LHCN-M2 (cell line): ENCODE data around the gene CHCHD6. TPM values are rescaled to one million over a fixed set of nuclear protein-coding genes. Genes with fewer than 3 reads are reported as not detected.

ENCODE experiments used
- DNase-seq: peaks from one replicate; pipeline ENCODE4 v3.0.0-alpha.2; 2012; ENCODE audit warnings: low read depth
- total RNA-seq: library from RNA; depleted of rRNA; stranded (reverse); fragments of >200 nt; gene quantifications from 2 replicates; pipeline ENCODE4 v1.2.3, GENCODE V29; 2014

CHCHD6 gene
- total RNA-seq, 1 experiment from 2014 or later = 23.5 TPM

DNA sequence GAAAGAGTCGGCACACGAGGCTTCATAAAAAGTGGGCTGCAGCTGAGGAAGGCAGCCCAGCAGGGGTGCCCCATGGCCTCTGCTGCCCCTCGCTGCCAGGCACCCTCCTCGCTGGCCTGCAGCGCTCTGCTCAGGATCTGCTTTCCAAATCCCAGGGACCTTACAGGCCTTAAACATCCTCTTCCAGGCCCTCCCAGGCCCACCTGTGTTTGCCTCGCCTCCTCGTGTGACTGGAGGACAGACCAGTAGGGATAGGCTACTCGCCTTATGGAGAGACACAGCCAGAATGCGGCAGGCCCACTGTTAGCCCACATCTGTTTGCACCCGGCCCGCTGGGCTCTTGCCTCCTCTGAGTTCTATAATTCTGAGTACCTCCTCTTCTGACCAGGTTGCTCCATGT is 154.4 kb downstream of the CHCHD6 start:
- DNase-seq = no peak

DNA sequence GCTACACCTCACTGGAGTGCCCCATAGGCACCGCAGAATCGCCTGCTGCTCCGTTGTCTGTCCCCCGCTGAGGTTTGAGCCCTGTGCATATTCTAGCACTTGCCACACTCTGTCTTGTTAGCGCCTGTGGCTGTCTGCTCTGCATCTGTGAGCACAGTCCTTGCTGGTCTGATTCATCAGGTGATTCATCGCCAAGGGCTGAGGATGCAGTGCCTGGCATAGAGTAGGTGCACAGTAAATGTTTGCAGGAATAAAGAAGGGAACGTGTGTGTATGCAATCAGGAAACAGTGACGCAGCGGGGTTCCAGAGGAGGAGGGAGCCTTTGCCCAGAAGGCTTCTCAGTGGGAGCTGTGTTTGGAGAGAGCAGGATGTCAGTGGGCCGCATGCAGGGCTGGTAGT is 154.8 kb downstream of the CHCHD6 start:
- peak; percentile 74 for DNase-seq

DNA sequence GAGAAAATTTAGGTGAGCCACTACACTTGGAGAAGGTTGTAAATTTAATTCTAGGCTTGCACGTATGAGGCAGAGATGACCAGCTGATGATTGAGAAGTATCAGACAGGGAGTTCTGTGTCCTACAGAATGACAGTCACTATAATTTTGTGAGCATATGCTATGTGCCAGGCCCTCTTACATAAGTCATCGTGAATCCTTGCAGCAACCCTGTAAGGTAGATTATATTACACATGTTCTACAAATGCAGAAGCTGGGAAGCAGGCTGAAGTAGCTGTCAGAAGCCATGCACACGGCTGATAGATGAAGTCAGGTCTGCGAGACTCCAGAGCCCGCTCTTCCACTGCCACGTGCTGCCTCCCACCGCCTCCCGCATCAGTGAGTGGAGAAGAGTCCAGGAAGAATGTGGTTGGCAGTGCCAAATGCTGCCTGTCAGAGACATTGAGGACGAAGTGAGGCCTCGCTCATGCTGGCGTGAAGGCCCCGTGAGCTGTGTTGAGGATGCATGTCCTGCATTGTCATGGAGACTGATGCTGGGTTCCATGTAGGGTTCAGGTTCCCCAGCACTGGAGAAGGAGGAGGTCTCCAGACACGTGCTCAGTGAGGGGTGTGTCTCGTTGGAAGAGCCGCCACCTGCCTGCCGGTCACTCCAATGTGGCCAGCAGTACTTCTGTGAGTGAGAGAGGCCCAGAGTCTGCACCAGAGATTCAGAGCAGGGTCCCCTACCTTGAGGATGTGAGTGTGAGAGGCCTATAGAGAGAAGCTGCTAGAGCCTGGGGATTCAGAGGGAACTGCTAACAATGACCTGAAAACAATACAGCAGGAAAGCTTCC is 155.6 kb downstream of the CHCHD6 start:
- DNase-seq = no peak

DNA sequence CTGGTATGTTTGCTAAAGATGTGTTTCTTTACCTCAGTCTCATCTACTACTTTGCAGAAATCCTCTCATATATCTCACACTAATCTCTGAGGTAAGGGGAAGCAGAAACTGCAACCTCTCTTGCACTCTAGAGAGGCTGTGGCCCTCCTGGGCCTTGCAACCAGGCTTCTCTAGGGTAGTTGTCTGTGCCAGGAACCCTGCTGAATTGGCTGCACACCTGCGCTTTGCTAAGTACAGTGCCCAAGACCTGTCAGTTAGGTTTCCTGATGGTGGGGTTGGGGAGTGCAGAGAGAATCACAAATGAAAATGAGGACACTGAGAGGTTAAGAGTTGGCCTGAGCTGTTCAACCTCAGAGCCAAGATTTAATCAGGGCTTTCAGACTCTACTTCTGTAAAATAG is 161.7 kb downstream of the CHCHD6 start:
- no peak for DNase-seq

DNA sequence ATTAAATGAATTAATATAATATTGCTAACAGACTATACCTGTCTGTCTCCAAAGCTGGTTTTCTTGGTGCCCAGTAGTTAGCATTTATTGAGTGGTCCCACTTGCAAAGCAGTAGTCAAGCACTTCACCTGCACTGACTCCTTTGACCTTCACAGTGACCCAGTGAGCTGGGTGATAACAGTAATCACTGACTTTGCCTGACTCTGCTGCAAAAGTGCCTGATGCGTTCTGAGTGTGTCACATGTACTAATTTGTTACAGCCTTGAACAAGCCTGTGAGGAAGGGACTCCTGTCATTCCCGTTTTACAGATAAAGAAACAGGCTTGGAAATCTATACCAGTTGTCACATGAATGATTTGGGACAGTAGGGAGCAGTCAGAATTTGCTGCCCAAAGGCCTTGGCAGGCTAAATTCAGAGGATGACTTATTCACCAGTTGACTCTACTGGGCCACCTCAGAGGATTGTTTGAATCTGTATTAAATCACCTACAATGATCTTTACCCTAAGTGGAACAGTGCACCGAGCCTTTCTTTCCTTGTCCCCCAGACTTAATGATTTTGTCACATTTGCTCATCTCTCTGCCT is 162.2 kb downstream of the CHCHD6 start:
- no peak for DNase-seq

DNA sequence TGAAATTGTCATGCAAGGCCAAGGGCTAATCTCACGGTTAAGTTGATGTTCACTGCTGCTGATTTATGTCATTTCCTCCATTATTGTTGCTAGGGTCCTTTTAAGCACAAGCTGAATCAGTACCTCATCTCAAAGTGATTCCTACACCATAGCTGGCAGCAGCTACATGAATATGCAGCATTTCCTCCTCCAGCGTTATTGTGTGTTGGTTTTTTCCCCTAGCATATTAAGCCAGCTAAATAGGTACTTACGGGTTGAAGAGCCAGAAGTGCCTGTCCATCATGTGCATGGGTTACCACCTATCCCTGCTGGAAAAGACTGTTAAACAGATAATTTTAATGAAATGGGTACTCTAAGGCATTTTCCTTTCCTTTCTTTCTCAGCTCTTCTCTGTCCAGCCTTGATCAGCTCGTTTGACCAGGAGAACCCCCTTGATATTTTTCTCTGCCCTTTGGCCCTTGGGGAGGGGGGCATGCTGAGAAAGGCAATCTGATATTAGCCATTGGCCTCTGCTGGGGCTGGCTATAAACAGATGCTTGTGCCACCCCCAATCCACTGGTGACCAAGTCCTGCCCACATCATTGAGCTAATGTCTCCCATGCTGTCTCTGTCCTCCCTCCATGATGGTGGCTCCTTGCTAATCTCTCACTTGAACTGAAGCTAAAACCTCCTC is 163.3 kb downstream of the CHCHD6 start:
- no peak for DNase-seq

DNA sequence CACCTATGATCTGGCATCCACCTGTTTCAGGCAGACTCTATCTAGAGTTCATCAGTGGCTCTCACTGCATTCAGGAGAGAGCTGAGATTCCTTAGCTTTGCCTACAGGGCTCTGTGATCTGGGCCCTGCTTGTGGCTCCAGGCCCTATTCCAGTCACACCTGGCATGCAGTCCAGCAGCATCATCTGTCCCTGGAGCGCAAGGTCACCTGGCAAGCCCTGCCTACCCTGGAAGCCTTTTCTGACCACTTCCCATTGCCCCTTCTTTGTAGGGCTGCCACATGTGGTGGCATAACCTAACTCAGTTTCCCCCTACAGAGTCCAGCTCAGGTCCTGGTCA is 163.8 kb downstream of the CHCHD6 start:
- no peak for DNase-seq

DNA sequence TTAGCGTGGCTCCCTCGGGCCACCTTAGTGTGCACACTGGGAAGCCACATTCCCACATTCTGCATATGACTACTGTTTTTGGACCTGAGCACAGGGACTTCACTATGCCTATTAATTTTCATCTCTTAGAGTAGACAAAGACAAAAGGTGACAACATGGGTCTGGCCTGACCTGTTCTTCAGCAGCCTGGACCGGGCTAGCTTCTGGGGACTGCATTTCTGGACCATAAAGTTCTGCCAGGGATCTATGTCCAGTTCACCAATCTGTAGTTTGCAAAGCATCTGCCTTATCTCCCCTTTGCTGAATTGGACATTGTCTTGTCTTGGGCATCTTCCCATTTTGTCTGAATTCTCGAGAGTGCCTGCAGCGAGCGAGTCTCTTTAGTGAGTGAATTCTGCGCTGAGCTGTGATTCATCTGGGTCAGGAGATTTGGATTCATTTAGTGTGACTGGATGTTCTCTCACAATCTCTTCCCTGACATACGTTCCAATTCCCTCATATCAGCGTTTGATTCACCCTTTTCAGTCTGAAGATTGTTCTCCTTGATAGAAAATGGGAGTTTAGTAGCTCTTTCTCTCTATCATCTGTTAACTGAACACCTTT is 166.7 kb downstream of the CHCHD6 start:
- DNase-seq = no peak

DNA sequence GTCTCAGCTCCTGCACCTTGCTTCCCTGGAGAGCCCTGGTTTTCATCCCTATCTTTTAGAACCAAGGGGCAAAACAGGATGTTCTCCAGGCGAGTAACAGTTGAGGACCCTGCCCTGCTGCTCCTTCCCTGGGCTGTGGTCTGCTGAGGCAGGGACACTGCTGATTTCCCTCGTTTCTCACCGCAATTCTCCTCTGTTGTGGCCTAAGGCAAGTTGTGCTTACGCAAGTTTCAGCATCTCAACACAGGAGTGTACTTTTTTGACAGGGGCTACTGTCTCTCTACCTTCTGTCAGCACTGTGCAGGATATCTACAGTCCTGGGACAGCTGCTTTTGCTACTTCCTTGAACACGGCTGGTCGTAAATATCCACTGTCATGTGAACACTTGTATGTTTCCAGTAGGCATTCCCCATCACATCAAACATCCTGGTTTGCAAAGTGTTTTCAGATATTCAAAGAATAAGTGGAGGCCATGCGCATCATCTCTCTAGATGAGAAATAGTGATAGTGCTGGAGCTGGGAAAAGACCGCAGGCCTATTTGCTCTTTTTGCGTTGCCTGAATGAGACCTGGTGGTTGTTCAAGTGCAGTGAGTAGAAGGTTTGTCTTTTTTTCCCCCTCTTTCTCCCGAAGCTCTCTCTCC is 168.8 kb downstream of the CHCHD6 start:
- no peak for DNase-seq

DNA sequence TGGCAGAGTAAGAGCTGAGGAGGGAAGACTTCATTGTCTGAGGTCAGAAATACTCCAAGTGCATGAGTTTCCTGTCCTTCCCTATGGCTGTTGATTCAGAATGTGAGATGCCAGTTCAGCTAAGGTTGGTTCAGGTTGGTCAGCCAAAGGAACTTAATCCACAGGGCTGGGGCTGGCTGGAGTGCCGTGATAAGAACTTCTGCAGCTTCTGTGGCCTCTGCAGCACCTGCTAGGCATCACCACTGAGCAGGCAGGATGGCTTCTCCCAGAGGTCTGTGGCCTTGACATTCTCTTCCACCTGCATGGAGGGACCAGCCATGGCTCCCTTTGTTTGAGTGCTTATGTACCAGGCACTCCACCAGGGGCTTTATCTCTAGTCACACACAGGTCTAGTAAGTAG is 169.4 kb downstream of the CHCHD6 start:
- no peak for DNase-seq

DNA sequence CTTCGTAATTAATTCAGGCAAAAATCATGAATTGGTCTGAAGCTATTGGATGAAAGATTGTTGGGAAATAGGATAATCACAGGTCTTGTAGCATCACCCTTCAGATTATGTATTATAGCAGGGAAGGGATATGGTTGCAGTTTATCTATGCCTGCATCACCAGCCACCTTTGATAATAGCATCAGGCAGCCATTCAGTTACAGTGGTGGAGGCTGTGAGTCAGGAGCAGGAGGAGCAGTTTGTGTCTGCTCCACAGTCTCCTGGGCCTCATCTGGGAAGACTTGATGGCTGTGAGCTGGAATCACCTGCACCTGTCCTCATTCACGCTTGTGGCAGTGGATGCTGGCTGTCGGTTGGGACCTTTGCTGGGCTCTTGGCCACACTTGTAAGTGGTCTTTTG is 174.6 kb downstream of the CHCHD6 start:
- no peak for DNase-seq

DNA sequence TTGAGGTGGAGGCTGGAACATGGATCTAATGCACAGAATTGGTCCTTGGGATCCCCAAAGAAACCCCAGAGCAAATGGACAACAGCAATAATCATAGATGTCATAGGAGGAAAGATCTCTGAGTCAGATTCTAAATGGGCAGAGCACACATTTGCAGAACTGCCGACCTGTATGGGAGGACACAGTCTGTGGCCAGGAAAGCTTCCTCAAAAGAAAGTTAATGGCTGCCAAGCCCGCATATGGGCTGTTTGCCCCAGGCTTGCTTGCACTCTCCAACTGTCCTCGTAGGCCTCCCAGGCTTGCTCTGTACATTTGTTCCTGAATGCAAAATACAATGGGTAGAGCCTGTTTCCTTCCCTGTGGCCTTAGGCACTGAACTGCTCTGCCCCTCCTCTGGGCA is 176.9 kb downstream of the CHCHD6 start:
- DNase-seq = no peak

DNA sequence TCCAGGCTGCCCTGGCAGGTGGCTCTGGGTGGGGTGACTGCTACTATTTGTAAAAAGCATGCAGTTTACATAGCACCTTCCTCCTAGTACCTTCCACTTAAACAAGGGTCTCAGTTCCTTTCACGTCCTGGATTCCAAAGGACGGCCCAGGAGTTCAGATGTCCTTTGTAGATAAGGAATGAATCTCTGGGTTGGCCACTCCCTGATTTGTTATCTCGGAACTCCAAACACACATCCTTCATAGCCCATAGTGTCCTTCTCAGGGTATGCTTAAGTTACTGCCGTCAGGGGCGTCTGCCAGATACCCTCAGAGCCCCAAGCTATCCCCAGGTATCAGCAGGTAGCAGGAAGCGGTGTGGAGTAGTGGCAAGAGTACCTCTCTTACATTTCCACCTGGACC is 177.8 kb downstream of the CHCHD6 start:
- DNase-seq = no peak

DNA sequence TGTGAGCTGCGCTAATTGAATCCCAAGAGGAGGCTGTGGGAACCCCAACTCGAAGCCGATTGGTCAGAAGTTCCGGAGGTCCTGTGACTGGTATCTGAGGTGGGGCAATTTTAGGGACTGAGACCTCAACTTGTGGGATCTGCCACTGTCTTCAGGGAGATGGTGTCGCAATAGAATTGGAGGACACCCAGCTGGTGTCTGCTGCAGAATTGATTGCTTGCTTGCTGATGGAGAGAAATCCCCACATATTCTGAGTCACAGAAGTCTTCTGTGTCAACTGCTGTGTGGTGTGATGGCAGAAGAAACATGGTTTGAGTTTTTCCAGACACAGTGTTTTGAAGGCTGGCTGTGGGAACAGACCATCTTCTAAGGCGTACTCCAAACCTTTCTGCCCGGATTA is 179.2 kb downstream of the CHCHD6 start:
- no peak for DNase-seq

DNA sequence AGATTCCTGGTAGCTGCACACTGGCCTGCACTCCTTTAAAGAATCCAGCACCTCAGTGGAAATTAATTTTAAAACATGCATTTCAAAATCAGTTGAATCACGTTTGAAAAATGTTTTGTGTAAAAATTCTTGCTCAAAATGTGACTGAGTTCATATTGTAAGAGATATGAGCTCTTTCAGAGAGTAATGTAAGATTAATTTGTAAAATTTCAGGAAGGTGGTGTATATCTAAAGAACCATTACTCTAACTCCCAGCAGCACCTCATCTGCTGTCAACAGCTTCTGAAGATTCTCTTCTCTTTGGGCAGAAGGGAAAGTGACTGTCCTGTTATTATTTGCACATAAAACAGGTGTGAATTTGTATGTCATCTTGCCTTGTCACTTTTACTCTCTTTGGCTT is 181.4 kb downstream of the CHCHD6 start:
- no peak for DNase-seq

DNA sequence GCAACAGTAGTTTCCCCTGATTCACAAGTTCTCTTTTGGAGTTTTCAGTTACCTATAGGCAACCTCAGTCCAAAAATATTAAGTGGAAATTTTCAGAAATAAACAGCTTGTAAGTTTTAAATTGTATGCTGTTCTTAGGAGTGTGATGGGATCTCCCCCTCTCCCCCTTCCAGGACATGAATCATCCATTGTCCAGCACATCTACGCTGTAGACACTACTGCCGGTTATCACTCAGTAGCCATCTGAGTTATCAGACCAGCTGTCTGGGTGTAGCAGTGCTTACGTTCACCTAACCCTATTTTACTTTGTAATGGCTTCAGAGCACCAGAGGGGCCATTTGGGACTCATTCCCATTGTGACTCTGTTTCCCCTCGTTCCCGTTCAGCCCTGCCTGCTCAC is 182.2 kb downstream of the CHCHD6 start:
- peak; percentile 71 for DNase-seq

DNA sequence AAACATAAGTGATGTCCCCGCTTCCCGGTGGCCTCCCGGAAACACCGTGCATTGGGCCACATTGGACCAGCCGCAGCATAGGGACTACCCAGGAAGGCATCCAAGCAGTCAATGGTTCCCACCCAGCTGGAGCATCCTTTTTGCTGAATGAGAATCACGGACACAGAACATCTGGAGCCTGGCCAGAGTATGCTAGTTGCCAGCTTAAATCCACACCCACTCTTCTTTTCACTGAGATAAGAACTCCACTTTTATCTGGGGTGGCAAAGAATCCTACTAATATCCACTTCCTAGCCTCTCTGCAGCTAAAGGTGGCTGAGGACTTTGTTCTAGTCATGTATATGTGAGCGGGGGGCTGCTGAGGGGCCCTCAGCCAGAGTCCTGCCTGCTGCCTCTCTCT is 183.6 kb downstream of the CHCHD6 start:
- DNase-seq = no peak

DNA sequence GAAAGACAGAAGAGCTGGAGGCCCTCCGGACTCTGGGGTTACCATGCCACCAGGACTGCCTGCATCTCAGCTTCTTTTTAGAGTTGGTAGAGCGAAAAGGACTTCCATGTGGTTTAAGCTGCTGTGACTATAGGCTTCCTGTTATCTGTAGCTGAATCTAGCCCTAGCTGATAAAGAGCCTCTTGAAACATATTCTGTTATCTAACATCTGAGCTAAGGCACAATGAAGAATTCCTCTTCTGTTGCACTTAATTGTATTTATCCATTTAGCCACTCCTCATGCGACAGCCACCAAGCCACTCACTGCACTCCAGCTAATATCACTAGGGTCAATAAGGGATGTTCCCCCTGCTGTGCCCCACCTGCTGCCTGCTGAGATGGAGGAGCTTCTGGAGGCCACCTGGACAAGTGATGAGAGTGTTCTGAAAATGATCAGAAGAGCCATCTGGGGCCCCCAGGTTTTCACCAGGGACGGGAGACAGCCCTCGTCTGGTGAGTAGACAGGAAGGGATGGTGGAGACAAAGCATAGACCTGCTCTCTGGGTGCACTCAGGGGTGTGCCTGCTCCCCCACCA is 184.2 kb downstream of the CHCHD6 start:
- DNase-seq = no peak

DNA sequence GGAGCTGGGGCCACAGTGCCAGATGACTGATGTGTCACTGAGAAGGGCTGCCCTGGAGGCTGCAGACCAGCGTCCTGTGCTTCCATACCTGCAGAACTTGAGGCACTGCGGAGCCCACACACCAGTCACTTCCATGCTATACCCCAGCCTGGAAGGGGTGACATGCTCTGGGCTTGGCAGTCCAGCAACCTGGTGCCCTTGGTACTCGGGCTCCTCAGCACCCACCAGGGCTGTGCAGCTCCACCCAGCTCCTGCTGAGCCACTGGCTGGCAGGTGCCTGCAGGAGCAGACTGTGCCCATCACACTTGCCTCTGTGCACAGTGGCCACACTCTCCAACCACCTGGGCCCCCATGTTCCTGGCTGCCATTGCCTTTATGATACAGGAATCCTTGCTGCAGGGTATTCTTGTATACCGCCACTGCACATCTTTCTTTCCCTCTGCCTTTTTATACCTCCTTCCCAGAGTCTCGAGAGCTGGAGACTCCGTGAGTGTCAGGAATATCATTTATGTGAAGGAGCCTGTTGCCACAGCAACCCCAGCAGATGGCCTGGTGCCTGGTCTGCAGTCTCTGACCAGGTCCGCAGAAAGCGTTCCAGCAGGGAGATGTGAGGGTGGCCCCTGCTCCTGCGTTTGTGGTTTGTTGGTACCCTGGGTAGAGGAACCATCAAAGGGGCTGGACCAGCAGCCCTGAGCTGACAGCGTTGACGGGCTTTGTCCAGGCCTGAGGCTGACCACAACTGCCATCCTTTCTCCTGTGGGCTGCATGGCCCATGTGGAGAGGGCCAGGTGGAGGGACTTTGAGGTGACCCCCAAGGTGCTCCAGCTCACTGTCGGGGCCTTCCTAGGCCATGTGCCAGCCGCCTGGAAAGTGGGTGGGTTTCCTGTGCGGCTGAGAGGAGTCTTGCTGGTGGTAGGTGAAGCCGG is 185.5 kb downstream of the CHCHD6 start:
- no peak for DNase-seq

DNA sequence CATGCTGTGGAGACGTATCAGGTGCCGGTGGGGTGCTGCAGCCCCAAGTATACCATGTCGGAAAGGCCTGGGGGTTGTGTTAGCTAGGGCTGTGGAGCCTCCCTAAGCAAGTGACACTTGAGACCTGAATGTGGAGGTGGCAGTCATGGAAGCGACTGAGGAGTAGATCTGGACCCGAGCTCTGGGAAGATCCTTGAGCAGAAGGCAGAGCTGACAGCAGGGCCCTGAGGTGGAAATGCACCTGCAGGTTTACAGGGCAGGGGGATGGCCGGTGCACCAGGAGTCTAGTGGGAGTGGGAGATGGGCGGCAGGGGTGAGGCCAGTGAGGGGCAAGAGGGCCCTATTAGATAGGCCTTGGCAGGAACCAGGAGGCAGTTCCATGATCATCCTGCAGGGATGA is 187.1 kb downstream of the CHCHD6 start:
- DNase-seq = no peak

DNA sequence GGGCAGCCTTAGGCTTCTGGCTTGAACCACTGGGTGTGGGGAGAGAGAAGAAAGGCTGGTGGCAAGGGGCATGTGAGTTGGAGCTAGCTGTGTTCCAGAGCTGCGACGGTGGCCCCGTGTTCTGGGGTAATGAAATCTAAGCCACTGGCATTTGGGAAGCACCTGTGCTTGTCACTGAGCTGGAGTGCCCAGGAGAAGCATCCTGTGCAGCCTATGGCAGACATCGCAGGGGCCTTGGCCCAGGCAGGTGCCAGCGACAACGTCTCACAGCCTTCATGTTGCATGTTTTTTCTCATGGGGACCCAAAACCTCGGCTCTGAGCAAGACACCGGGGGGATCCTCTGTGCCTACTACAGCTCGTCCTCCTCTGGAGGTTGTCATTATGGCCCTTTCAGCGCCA is 187.8 kb downstream of the CHCHD6 start:
- DNase-seq = no peak
